Measurements from ENCODE around the gene PNRC2. TPM values are rescaled to one million over a fixed set of nuclear protein-coding genes. Genes with fewer than 3 reads are reported as not detected.

PNRC2 gene
- total and polyA plus RNA-seq, 2 of the 13 experiments (the other 11 are each of a cell fraction or from before 2014, with no cell fraction given) = 74.9 to 97.5 TPM

GRCh38 chr1:23979881-23980727 lies 20.5 kb downstream of the PNRC2 start, which contains the start of gene SRSF10 (continued):
- TF ChIP-seq HBP1 (CRISPR knock-in tag; IDR thresholded peaks at IDR 0.05; ENCODE audit: low read depth) (no peak; the same call in 1 of the 2 replicates), ZNF367 (CRISPR knock-in tag; IDR thresholded peaks at IDR 0.05; ENCODE audit: borderline replicate concordance) (no peak; the same call in 1 of the 2 replicates), HDAC6 (IDR thresholded peaks at IDR 0.05; ENCODE audit: low read depth, low read length) (no peak), ZNF577 (CRISPR knock-in tag; IDR thresholded peaks at IDR 0.05; ENCODE audit: borderline replicate concordance, low read depth) (0 out of 2 replicates have a peak, but pooled peaks have one; percentile 81), SOX13 (IDR thresholded peaks at IDR 0.05) (peak; percentile 41; the same call in 1 of the 2 replicates), SOX13 (CRISPR knock-in tag; conservative IDR thresholded peaks at IDR 0.05 in 1 of 2, IDR thresholded peaks at IDR 0.05 in 1 of 2) (0 out of 4 replicates have a peak, but pooled peaks of 1 of the 2 experiments have one; percentile 13), HNRNPLL (IDR thresholded peaks at IDR 0.05; ENCODE audit: low read depth, low read length, poor library complexity, severe bottlenecking) (peak; percentile 94), RXRB (CRISPR knock-in tag; IDR thresholded peaks at IDR 0.05; ENCODE audit: borderline replicate concordance) (peak; percentile 61), ZNF777 (CRISPR knock-in tag; IDR thresholded peaks at IDR 0.05) (peak; percentile 83), REST (IDR thresholded peaks at IDR 0.05; ENCODE audit: borderline replicate concordance in 1 of 2, low read depth in 1 of 2, low read length in 2 of 2) (peak in 1 of 2 experiments; percentile 49; a peak in 1 of 4 replicates), ZZZ3 (CRISPR knock-in tag; IDR thresholded peaks at IDR 0.05; ENCODE audit: borderline replicate concordance) (peak; percentile 72; the same call in 1 of the 2 replicates), ZNF773 (CRISPR knock-in tag; IDR thresholded peaks at IDR 0.05; ENCODE audit: borderline replicate concordance) (peak; percentile 80; the same call in 1 of the 2 replicates), USF2 (IDR thresholded peaks at IDR 0.05; ENCODE audit: low read depth, low read length) (no peak), USF2 (CRISPR knock-in tag; IDR thresholded peaks at IDR 0.05; ENCODE audit: borderline replicate concordance) (no peak), RARG (CRISPR knock-in tag; IDR thresholded peaks at IDR 0.05; ENCODE audit: low read depth) (peak; percentile 95), GTF2F1 (IDR thresholded peaks at IDR 0.05; ENCODE audit: low read length) (no peak), ZNF589 (CRISPR knock-in tag; conservative IDR thresholded peaks at IDR 0.05) (no peak), CEBPG (CRISPR knock-in tag; IDR thresholded peaks at IDR 0.05) (no peak; the same call in 1 of the 2 replicates), FOXP1 (IDR thresholded peaks at IDR 0.05) (no peak), FOXP1 (CRISPR knock-in tag; IDR thresholded peaks at IDR 0.05) (no peak), FOXJ3 (CRISPR knock-in tag; IDR thresholded peaks at IDR 0.05; ENCODE audit: borderline replicate concordance) (peak; percentile 58; the same call in 1 of the 2 replicates), ARNT (IDR thresholded peaks at IDR 0.05) (no peak), ZFP90 (CRISPR knock-in tag; IDR thresholded peaks at IDR 0.05; ENCODE audit: borderline replicate concordance) (peak; percentile 81)
